HCT116 (cell line): ENCODE results near the gene TLE6. TPM values are rescaled to one million over a fixed set of nuclear protein-coding genes. Genes with fewer than 3 reads are reported as not detected.
A peak's percentile ranks its signal among the peaks of the same experiment; 100 is the strongest.

ENCODE experiments used
- ATAC-seq: fragments of 200-7000 bp; cut with Tn5 transposase; 2 replicates; pipeline ENCODE4 v1.9.1; 2020; ENCODE audit warnings: mild to moderate bottlenecking, moderate library complexity
- BruUV-seq: library from RNA; stranded (reverse); fragments of 400-500 nt; replicated peaks from 2 replicates; lab custom pipeline; 2021; lab: Mats Ljungman, UMichigan
- CTCF ChIA-PET: fragments of 300-600 bp; sonication (Branson Sonifier 250); formaldehyde crosslinking; loops from one replicate; lab custom pipeline; 2021; ENCODE audit warnings: antibody characterized with exemption; lab: Charles Lee
- POLR2A ChIA-PET: fragments of 300-600, 350-600 bp; sonication (Branson Sonifier 250); formaldehyde crosslinking; loops from one replicate; lab custom pipeline; 2021; ENCODE audit warnings: antibody characterized with exemption; lab: Charles Lee
- RAD21 ChIA-PET, 2 experiments: fragments of 300-600 bp; sonication (Branson Sonifier 250); formaldehyde crosslinking; loops; one replicate each; lab custom pipeline; 2023; ENCODE audit warnings: low total read pairs in 2 of 2; ENCODE audit not compliant: uncharacterized antibody in 2 of 2, unreplicated experiment in 2 of 2, low non-redundant PET in 1 of 2; lab: Charles Lee
- DNase-seq: peaks from one replicate; pipeline ENCODE4 v3.0.0-alpha.2; 2010; ENCODE audit warnings: low read depth, low spot score
- H2AFZ ChIP-seq: fragments of 200-600 bp; shearing (Covaris generic), sonication (generic); 2 replicates; pipeline ENCODE4 v1.6.1; 2017; ENCODE audit warnings: low read depth, mixed run types, mixed read lengths, antibody characterized with exemption, low read length; ENCODE audit not compliant: poor library complexity, severe bottlenecking
- H3K27ac ChIP-seq: 2 replicates; pipeline ENCODE4 v1.5.1; 2012; ENCODE audit warnings: low read depth, low read length
- H3K27me3 ChIP-seq: fragments of 200-600 bp; sonication (generic); 2 replicates; pipeline ENCODE4 v1.6.1; 2016; ENCODE audit warnings: mixed run types, low read length, mixed read lengths; ENCODE audit not compliant: insufficient read depth
- H3K36me3 ChIP-seq, 2 experiments: fragments of 200-500 bp in 1 of 2; fragments of 200-600 bp in 1 of 2; sonication (Bioruptor generic) in 1 of 2; sonication (generic) in 1 of 2; 2 replicates each; pipeline versions ENCODE4 v1.5.1 to v1.6.1; 2014 to 2016; ENCODE audit warnings: low read length in 2 of 2, inconsistent platforms in 1 of 2, mixed read lengths in 1 of 2, mixed run types in 1 of 2; ENCODE audit not compliant: insufficient read depth in 2 of 2, control insufficient read depth in 1 of 2
- H3K4me1 ChIP-seq, 2 experiments: fragments of 200-600 bp in 1 of 2; sonication (generic) in 1 of 2; 2 replicates each; pipeline versions ENCODE4 v1.5.1 to v1.6.1; 2012 to 2017; ENCODE audit warnings: low read length in 2 of 2, inconsistent platforms in 1 of 2, mild to moderate bottlenecking in 1 of 2, mixed read lengths in 1 of 2, mixed run types in 1 of 2, moderate library complexity in 1 of 2; ENCODE audit not compliant: insufficient read depth in 2 of 2, control insufficient read depth in 1 of 2
- H3K4me2 ChIP-seq: fragments of 200-600 bp; sonication (generic); 2 replicates; pipeline ENCODE4 v1.6.1; 2017; ENCODE audit warnings: mixed run types, low read length, mixed read lengths
- H3K4me3 ChIP-seq, 2 experiments: fragments of 200-600 bp in 1 of 2; sonication (generic) in 1 of 2; replicated peaks in 1 of 2; 2 replicates each; pipeline ENCODE4 v1.5.1; 2011 to 2016; ENCODE audit warnings: low read length in 2 of 2, control low read depth in 1 of 2, low read depth in 1 of 2, mild to moderate bottlenecking in 1 of 2, mixed read lengths in 1 of 2, mixed run types in 1 of 2
- H3K79me2 ChIP-seq: fragments of 200-600 bp; sonication (generic); 2 replicates; pipeline ENCODE4 v1.6.1; 2017; ENCODE audit warnings: mild to moderate bottlenecking, mixed run types, low read length, moderate library complexity, mixed read lengths; ENCODE audit not compliant: insufficient read depth
- H3K9ac ChIP-seq: fragments of 200-600 bp; sonication (generic); 2 replicates; pipeline ENCODE4 v1.6.1; 2016; ENCODE audit warnings: low read length, mixed read lengths
- H3K9me2 ChIP-seq: fragments of 200-600 bp; sonication (generic), shearing (Covaris generic); 2 replicates; pipeline ENCODE4 v1.6.1; 2017; ENCODE audit warnings: mixed run types, mild to moderate bottlenecking, moderate library complexity; ENCODE audit not compliant: insufficient read depth
- H3K9me3 ChIP-seq, 2 experiments: fragments of 200-500 bp in 1 of 2; fragments of 200-600 bp in 1 of 2; sonication (Bioruptor generic) in 1 of 2; sonication (generic) in 1 of 2; 2 replicates each; pipeline ENCODE4 v1.6.1; 2014 to 2017; ENCODE audit warnings: low read length in 2 of 2, mixed read lengths in 2 of 2, inconsistent platforms in 1 of 2, low read depth in 1 of 2, mild to moderate bottlenecking in 1 of 2, mixed run types in 1 of 2, moderate library complexity in 1 of 2; ENCODE audit not compliant: control insufficient read depth in 1 of 2, insufficient read depth in 1 of 2
- H4K20me1 ChIP-seq: fragments of 200-600 bp; sonication (generic), shearing (Covaris generic); 2 replicates; pipeline ENCODE4 v1.6.1; 2017; ENCODE audit warnings: mixed run types, mild to moderate bottlenecking, moderate library complexity; ENCODE audit not compliant: insufficient read depth
- CEBPB ChIP-seq: IDR thresholded peaks from 2 replicates; pipeline ENCODE4 v1.6.1; 2012; ENCODE audit warnings: low read depth
- ELF1 ChIP-seq: IDR thresholded peaks from 2 replicates; pipeline ENCODE4 v1.6.1; 2012; ENCODE audit warnings: low read depth, borderline replicate concordance
- FOSL1 ChIP-seq: IDR thresholded peaks from 2 replicates; pipeline ENCODE4 v1.6.1; 2012; ENCODE audit warnings: low read depth
- JUND ChIP-seq: IDR thresholded peaks from 2 replicates; pipeline ENCODE4 v1.6.1; 2012
- MAX ChIP-seq: IDR thresholded peaks from 2 replicates; pipeline ENCODE4 v1.6.1; 2012
- SP1 ChIP-seq: IDR thresholded peaks from 2 replicates; pipeline ENCODE4 v1.6.1; 2012; ENCODE audit warnings: low read depth
- ZFX ChIP-seq: fragments of 450-650 bp; IDR thresholded peaks from 2 replicates; pipeline ENCODE4 v1.6.1; 2017
- ZNF274 ChIP-seq: fragments of 200-500 bp; sonication (Bioruptor generic); IDR thresholded peaks from 2 replicates; pipeline ENCODE4 v1.6.1; 2014; ENCODE audit warnings: mild to moderate bottlenecking, low read depth, low read length, inconsistent platforms
- intact Hi-C: fragments of 100-400 bp; cut with micrococcal nuclease; formaldehyde crosslinking; loops from 2 replicates; pipeline ENCODE4 v1.10.0; 2022
- total RNA-seq: library from RNA; stranded (reverse); gene quantifications from one replicate; pipeline ENCODE4 v1.2.1, GENCODE V29; 2021; ENCODE audit not compliant: unreplicated experiment

The TLE6 gene
- total RNA-seq, 1 experiment from 2014 or later = 10.9 TPM

DNA sequence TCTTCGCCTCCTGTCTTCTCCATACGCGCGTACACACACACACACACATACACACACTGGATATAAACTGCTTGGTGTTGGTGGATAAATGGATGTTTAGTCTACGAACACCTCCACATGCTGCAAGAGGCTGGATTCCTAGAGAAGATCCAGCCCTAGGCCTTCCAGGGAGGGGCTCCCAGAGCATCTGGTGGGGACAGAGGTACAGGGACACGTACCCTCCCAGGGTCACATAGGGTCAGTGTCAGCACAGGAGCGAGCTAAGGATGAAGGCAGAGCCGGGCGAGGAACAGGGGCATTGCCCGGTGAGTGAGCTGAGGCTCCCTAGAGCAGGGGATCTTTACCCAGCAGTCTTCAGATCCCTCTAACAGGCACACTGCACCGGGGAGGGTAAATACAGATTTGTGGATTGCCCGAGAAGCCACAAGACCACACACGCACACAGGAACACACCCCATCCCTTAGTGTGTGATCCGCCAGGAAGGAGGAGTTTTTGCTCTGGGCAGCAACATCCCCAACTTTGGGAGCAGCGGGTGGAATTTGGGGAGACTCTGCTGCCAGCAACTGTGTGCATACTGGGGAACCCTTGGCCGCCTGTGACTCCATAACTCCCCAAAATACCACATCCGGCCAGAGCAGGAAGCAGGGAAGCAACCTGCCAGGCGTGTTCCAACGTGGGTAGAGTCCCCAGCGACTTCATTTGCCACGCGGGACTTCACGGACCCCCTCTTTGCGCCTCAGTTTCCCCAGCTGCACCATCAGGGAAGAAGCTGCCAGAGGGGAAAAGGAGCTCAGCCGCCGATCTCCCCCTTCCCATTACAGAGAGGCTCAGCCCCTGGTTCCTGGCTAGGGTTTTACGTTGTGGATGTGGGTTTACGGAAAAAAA, 57.5 kb downstream of the TLE6 start:
- H3K9me2 ChIP-seq = no peaks in the 10 kb centered on the region
- BruUV-seq = TSS peak; percentile 99
- no peak overlapping the region for H2AFZ ChIP-seq
- no peaks in the 10 kb centered on the region for H3K79me2 ChIP-seq
- H3K9ac ChIP-seq = peak overlapping the region; percentile 75
- ATAC-seq (no peak), DNase-seq (no peak)
- intact Hi-C loops = no loop called here
- peak overlapping the region; percentile 98 for H3K4me2 ChIP-seq
- peak overlapping the region; percentile 53 to 70 for H3K4me3 ChIP-seq
- peaks cover 31 to 63% of the 10 kb centered on the region in 2 experiments for H3K4me1 ChIP-seq
- ChIA-PET POLR2A (interaction anchor here (1.0 to 1.4 kb wide), 5 partner anchors 18 to 250 kb away, joined by 3 to 5 read pairs (median 3); no protein-coding TSS in a partner anchor), RAD21 (interaction anchor here (0.6 to 1.3 kb wide), 2 partner anchors 21 to 69 kb away, joined by 3 to 4 read pairs; no protein-coding TSS in a partner anchor), CTCF (interaction anchor here (1.6 to 2.0 kb wide), 6 partner anchors 18 to 241 kb away, joined by 4 to 20 read pairs (median 6); no protein-coding TSS in a partner anchor)
- no peaks in the 10 kb centered on the region for H3K36me3 ChIP-seq
- no peak for TF ChIP-seq CEBPB
- no peak for TF ChIP-seq ZFX
- TF ChIP-seq FOSL1 = no peak
- TF ChIP-seq JUND = no peak
- no peak for TF ChIP-seq ZNF274
- no peak for TF ChIP-seq SP1
- TF ChIP-seq ELF1 = no peak
- TF ChIP-seq MAX = no peak
- H3K9me3 ChIP-seq = no peaks in the 10 kb centered on the region
- H4K20me1 ChIP-seq = no peaks in the 10 kb centered on the region
- peak overlapping the region; percentile 94 for H3K27ac ChIP-seq
- H3K27me3 ChIP-seq = no peaks in the 10 kb centered on the region; the same call in 1 of the 2 replicates
